Lower leg skin (tissue), 3 donors: ENCODE results near the gene PPP2R2B.

ENCODE experiments used
- CTCF ChIP-seq, 3 donors: fragments of 450-650 bp; IDR thresholded peaks; one replicate each; pipeline ENCODE4 v1.5.1; 2016; ENCODE audit warnings: antibody characterized with exemption in 3 of 3, mild to moderate bottlenecking in 3 of 3, moderate library complexity in 2 of 3
- POLR2A ChIP-seq, 2 donors: fragments of 450-650 bp; IDR thresholded peaks; one replicate each; pipeline ENCODE4 v1.6.1; 2016 to 2017; ENCODE audit warnings: antibody characterized with exemption in 2 of 2, mild to moderate bottlenecking in 1 of 2, moderate library complexity in 1 of 2

- TF ChIP-seq CTCF (IDR thresholded peaks at IDR 0.05) (no peak), POLR2A (IDR thresholded peaks at IDR 0.05) (no peak)
These were observed 338.1 kb downstream of the PPP2R2B start for GRCh38 chr5:146540414-146540813.
